GM19438 (cell line): Measurements from ENCODE around the gene AKAP6.
A peak's percentile ranks its signal among the peaks of the same experiment; 100 is the strongest.

Source experiments
- ATAC-seq: cut with Tn5 transposase; IDR thresholded peaks from one replicate; pipeline ENCODE4 v1.9.1; 2021; ENCODE audit warnings: low read depth; ENCODE audit not compliant: unreplicated experiment

AKAP6 gene

GRCh38 chr14:32512813-32513212, 183.7 kb downstream of the AKAP6 start:
- no peak for ATAC-seq

- no peak for ATAC-seq
Measured at GRCh38 chr14:32513571-32514009, 184.5 kb downstream of the AKAP6 start.

- no peak for ATAC-seq
Measured at GRCh38 chr14:32514236-32514635, 185.1 kb downstream of the AKAP6 start.

GRCh38 chr14:32514681-32515080, 185.6 kb downstream of the AKAP6 start:
- no peak for ATAC-seq

- ATAC-seq = no peak
Measured at GRCh38 chr14:32524609-32525375, 195.7 kb downstream of the AKAP6 start.

GRCh38 chr14:32525591-32525990, 196.5 kb downstream of the AKAP6 start:
- ATAC-seq = no peak

GRCh38 chr14:32530800-32531199, 201.7 kb downstream of the AKAP6 start:
- no peak for ATAC-seq

GRCh38 chr14:32531942-32532515, 202.9 kb downstream of the AKAP6 start:
- ATAC-seq = no peak

GRCh38 chr14:32534145-32534544, 205.0 kb downstream of the AKAP6 start:
- no peak for ATAC-seq

GRCh38 chr14:32536175-32536574, 207.1 kb downstream of the AKAP6 start:
- ATAC-seq = no peak

GRCh38 chr14:32537166-32537565, 208.1 kb downstream of the AKAP6 start:
- no peak for ATAC-seq

- no peak for ATAC-seq
Measured at GRCh38 chr14:32542507-32542906, 213.4 kb downstream of the AKAP6 start.

GRCh38 chr14:32545095-32545494, 216.0 kb downstream of the AKAP6 start:
- ATAC-seq = no peak

- no peak for ATAC-seq
Measured at GRCh38 chr14:32545506-32546210, 216.6 kb downstream of the AKAP6 start.

GRCh38 chr14:32546246-32546645, 217.1 kb downstream of the AKAP6 start:
- ATAC-seq = no peak

- no peak for ATAC-seq
Measured at GRCh38 chr14:32552766-32553165, 223.7 kb downstream of the AKAP6 start.

- no peak for ATAC-seq
Measured at GRCh38 chr14:32559048-32559447, 229.9 kb downstream of the AKAP6 start.

- ATAC-seq = no peak
Measured at GRCh38 chr14:32559590-32559989, 230.5 kb downstream of the AKAP6 start.

- no peak for ATAC-seq
Measured at GRCh38 chr14:32560209-32560857, 231.2 kb downstream of the AKAP6 start.

GRCh38 chr14:32561520-32561919, 232.4 kb downstream of the AKAP6 start:
- ATAC-seq = no peak

GRCh38 chr14:32564596-32564995, 235.5 kb downstream of the AKAP6 start:
- ATAC-seq = peak; percentile 55
